GM10248 (cell line): Measurements from ENCODE around the gene TKTL1.

Experiments used
- CTCF ChIA-PET: fragments of 300-600 bp; sonication (Branson Sonifier 250); formaldehyde crosslinking; extraction: SDS; loops from one replicate; lab custom pipeline; 2021; ENCODE audit warnings: antibody characterized with exemption; lab: Yijun Ruan, JAX
- POLR2A ChIA-PET: fragments of 350-650 bp; sonication (Branson Sonifier 250); formaldehyde crosslinking; extraction: SDS; loops from one replicate; lab custom pipeline; 2020; ENCODE audit warnings: antibody characterized with exemption; lab: Yijun Ruan, JAX
- DNase-seq: peaks from one replicate; pipeline ENCODE4 v3.0.0; 2012; ENCODE audit errors: extremely low spot score
- TF ChIP-seq, protein P1 (sequence below): IDR thresholded peaks from 2 replicates; pipeline ENCODE4 v1.5.1; 2012; ENCODE audit warnings: mild to moderate bottlenecking, low read depth; ENCODE audit errors: extremely low read depth, missing control alignments, control extremely low read depth

The TKTL1 gene

DNA sequence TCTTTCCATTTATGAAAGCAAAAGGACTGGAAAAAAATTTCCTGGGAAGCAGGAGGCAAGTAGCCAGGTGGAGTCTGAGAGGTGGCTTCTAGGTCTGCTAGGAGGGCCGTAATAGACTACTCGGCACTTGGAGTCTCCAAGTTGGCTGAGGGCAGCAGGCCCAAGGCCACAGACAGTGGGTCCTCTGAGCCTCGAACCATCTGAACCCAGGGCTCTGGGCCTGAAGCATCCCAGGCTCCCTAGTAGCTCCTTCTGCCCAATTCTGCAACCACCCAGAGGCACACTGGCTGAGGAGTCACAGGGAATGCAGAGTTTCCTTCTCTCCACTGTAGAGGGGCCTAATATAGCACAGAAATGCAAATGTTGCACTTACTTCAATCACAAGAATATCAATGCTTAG lies 19.8 kb downstream of the TKTL1 start:
- CTCF ChIA-PET, result no interaction called here
- TF ChIP-seq, protein P1, sequence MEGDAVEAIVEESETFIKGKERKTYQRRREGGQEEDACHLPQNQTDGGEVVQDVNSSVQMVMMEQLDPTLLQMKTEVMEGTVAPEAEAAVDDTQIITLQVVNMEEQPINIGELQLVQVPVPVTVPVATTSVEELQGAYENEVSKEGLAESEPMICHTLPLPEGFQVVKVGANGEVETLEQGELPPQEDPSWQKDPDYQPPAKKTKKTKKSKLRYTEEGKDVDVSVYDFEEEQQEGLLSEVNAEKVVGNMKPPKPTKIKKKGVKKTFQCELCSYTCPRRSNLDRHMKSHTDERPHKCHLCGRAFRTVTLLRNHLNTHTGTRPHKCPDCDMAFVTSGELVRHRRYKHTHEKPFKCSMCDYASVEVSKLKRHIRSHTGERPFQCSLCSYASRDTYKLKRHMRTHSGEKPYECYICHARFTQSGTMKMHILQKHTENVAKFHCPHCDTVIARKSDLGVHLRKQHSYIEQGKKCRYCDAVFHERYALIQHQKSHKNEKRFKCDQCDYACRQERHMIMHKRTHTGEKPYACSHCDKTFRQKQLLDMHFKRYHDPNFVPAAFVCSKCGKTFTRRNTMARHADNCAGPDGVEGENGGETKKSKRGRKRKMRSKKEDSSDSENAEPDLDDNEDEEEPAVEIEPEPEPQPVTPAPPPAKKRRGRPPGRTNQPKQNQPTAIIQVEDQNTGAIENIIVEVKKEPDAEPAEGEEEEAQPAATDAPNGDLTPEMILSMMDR, result no peak
- no peak for DNase-seq
- POLR2A ChIA-PET, result no interaction called here

DNA sequence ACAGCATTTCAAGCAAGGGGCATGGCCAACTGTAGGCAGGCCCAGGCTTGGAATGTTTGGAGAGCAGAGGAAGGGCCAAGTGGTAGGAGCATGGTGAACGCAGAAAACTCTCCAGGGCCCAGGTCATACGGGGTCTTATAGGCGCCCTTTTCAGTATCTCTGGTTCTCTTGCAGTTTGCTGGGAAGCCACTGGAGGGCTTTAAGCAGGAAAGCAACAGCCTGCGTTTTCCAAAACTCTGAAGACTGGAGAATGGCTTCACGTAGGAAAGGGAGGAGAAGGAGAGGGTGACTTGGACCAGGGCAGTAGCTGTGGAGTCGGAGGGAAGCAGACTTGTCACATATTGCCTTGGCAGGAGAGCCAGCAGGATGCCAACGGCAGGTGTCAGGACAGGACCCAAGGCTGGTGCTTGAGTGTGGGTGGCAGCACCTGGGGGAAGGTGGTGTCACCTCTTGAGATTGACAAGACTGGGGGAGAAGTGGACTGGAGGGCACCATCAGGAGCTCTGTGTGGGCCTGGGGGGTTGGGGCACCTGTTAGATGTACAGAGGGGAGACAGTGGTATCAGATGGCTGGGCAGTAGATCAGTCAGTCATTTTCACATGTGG lies 21.9 kb downstream of the TKTL1 start:
- CTCF ChIA-PET, result interaction anchor here (1.0 to 2.1 kb wide), 6 partner anchors 9 to 182 kb away, joined by 3 to 7 read pairs (median 4); no protein-coding TSS in a partner anchor
- POLR2A ChIA-PET, result no interaction called here
- no peak for DNase-seq
- TF ChIP-seq, protein P1, result peak; percentile 16

DNA sequence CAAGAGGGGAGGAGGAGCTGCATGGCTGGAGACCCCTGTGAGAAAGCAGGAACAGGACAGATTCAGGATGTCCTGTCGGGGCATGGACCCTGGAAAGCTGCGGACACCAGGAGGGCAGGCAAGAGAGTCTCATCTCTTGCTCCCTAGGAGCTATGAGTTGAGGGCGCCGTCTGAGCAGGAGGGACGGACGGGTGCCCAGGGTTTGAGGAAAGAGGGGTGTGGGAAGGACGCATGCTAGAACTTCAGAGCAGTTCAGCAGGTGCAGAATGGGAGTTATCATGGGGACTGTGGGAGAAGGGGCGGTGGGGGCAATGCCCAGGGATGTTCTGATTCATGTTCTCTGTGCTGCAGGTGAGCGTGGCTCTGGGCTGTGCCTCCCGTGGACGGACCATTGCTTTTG lies 24.8 kb downstream of the TKTL1 start:
- TF ChIP-seq, protein P1, result no peak
- CTCF ChIA-PET, result interaction anchor here (2.8 kb wide), 1 partner anchor 12 kb away, joined by 6 read pairs; no protein-coding TSS in a partner anchor
- no peak for DNase-seq
- POLR2A ChIA-PET, result no interaction called here

DNA sequence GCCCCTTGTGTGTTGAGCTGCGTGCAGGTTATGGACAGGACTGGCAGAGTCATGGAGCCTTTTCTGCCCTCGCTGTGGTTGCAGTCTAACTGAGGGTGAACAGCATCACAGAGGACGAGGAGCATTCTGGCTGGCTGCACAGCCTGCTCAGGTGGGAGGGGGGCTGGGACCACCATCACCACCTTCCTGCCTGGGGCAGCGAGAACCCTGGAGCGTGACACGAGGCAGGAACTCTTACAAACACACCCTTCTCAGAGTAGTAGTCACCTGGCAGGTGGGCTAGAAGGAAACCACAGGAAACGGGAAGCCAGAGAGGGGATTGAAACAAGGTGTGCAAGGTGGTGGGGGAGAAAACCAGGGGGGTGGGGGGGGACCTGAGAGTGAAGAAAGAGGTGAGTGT lies 25.6 kb downstream of the TKTL1 start:
- ChIA-PET CTCF (interaction anchor here (2.8 kb wide), 1 partner anchor 13 kb away, joined by 6 read pairs; no protein-coding TSS in a partner anchor), POLR2A (no interaction called here)
- TF ChIP-seq, protein P1, result no peak
- no peak for DNase-seq

DNA sequence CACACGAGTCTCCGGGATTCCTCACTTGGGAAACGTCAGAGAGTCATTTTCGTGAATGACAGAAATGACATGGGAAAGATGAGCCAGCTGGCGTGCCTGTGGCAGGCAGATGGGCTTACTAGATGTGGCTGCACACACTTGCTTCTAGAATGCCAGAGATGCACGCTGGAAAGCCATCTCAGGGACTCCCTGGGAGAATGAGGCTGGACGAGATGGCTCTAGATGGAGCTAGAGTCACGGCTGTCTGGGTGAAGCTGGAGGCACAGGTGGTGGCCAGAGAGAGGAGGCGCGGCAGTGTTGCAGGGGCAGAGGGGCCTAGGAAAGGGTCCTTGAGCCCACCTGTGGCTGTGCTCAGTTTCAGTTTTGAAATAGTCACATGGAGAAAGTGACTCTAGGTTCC lies 26.0 kb downstream of the TKTL1 start:
- DNase-seq, result no peak
- POLR2A ChIA-PET, result no interaction called here
- CTCF ChIA-PET, result interaction anchor here (0.9 kb wide), 1 partner anchor 206 kb away, joined by 6 read pairs; no protein-coding TSS in a partner anchor
- TF ChIP-seq, protein P1, result peak; percentile 42

DNA sequence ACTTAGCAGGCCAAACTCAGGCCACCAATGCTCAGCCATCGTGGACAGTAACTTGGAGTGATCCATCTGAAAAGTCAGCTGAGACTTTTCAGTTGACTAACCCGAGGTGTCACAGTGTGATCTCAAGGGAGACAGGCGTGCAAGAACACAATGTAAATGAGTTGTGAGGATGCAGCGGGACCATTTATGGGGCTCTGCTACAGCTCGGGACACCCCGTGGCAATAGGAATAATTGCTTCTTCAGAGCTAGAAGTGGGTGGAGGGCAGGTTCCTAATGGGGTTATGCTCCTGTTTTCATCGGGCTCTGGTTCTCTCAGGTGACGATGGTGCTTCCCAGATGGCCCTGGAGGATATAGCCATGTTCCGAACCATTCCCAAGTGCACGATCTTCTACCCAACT lies 27.3 kb downstream of the TKTL1 start:
- no peak for DNase-seq
- TF ChIP-seq, protein P1, result no peak
- ChIA-PET CTCF (no interaction called here), POLR2A (no interaction called here)
